H9 (cell line): ENCODE data around the gene RNF13. TPM values are rescaled to one million over a fixed set of nuclear protein-coding genes. Genes with fewer than 3 reads are reported as not detected.

Experiments used
- DNase-seq: peaks from one replicate; pipeline ENCODE4 v3.0.0-alpha.2; 2017
- H2AFZ ChIP-seq: one replicate; pipeline ENCODE4 v1.6.1; 2013; ENCODE audit warnings: mild to moderate bottlenecking, low read length, control low read depth, moderate library complexity
- H2AK5ac ChIP-seq: 2 replicates; pipeline ENCODE4 v1.6.1; 2013; ENCODE audit warnings: low read length, control low read depth, mixed read lengths; ENCODE audit not compliant: insufficient read length
- H2BK120ac ChIP-seq: one replicate; pipeline ENCODE4 v1.6.1; 2013; ENCODE audit warnings: low read depth, mild to moderate bottlenecking, low read length, control low read depth, inconsistent platforms; ENCODE audit not compliant: poor library complexity, severe bottlenecking
- H2BK12ac ChIP-seq: 2 replicates; pipeline ENCODE4 v1.6.1; 2013; ENCODE audit warnings: low read length, control low read depth, mixed read lengths, low read depth; ENCODE audit not compliant: insufficient read length
- H2BK15ac ChIP-seq: 2 replicates; pipeline ENCODE4 v1.6.1; 2013; ENCODE audit warnings: low read depth, low read length, control low read depth
- H2BK20ac ChIP-seq: one replicate; pipeline ENCODE4 v1.6.1; 2013; ENCODE audit warnings: low read depth, mild to moderate bottlenecking, low read length, control low read depth, inconsistent platforms; ENCODE audit not compliant: poor library complexity, severe bottlenecking
- H2BK5ac ChIP-seq: 2 replicates; pipeline ENCODE4 v1.6.1; 2013; ENCODE audit warnings: low read length, control low read depth, mixed read lengths; ENCODE audit not compliant: insufficient read length
- H3K14ac ChIP-seq: 2 replicates; pipeline ENCODE4 v1.6.1; 2013; ENCODE audit warnings: low read length, control low read depth; ENCODE audit not compliant: insufficient read depth
- H3K18ac ChIP-seq: 2 replicates; pipeline ENCODE4 v1.6.1; 2013; ENCODE audit warnings: low read depth, mild to moderate bottlenecking, mixed read lengths, low read length, control low read depth; ENCODE audit not compliant: insufficient read length
- H3K23ac ChIP-seq: 2 replicates; pipeline ENCODE4 v1.6.1; 2013; ENCODE audit warnings: low read length, control low read depth, mixed read lengths, low read depth; ENCODE audit not compliant: insufficient read length
- H3K23me2 ChIP-seq: 2 replicates; pipeline ENCODE4 v1.6.1; 2013; ENCODE audit warnings: low read depth, mild to moderate bottlenecking, mixed read lengths, low read length, control low read depth; ENCODE audit not compliant: insufficient read length, poor library complexity, severe bottlenecking
- H3K27ac ChIP-seq: 2 replicates; pipeline ENCODE4 v1.5.1; 2013; ENCODE audit warnings: low read length, control low read depth, mixed read lengths, low read depth; ENCODE audit not compliant: insufficient read length
- H3K27me3 ChIP-seq: 2 replicates; pipeline ENCODE4 v1.6.1; 2013; ENCODE audit warnings: low read length, control low read depth, inconsistent platforms; ENCODE audit not compliant: insufficient read depth
- H3K4ac ChIP-seq: 2 replicates; pipeline ENCODE4 v1.6.1; 2013; ENCODE audit warnings: low read depth, mild to moderate bottlenecking, control low read depth, inconsistent platforms, low read length, moderate library complexity
- H3K4me1 ChIP-seq: 2 replicates; pipeline ENCODE4 v1.6.1; 2013; ENCODE audit warnings: low read length, control low read depth, inconsistent platforms; ENCODE audit not compliant: insufficient read depth
- H3K4me2 ChIP-seq: 2 replicates; pipeline ENCODE4 v1.6.1; 2013; ENCODE audit warnings: low read length, control low read depth, mixed read lengths; ENCODE audit not compliant: insufficient read length, insufficient read depth
- H3K56ac ChIP-seq: 2 replicates; pipeline ENCODE4 v1.6.1; 2013; ENCODE audit warnings: low read depth, mild to moderate bottlenecking, mixed read lengths, low read length, control low read depth; ENCODE audit not compliant: insufficient read length
- H3K79me1 ChIP-seq: 2 replicates; pipeline ENCODE4 v1.6.1; 2013; ENCODE audit warnings: low read depth, mild to moderate bottlenecking, moderate library complexity, low read length, control low read depth, inconsistent platforms; ENCODE audit not compliant: insufficient read depth, poor library complexity, severe bottlenecking
- H3K79me2 ChIP-seq: 2 replicates; pipeline ENCODE4 v1.6.1; 2013; ENCODE audit warnings: low read length, control low read depth, inconsistent platforms; ENCODE audit not compliant: insufficient read depth
- H3K9ac ChIP-seq: 2 replicates; pipeline ENCODE4 v1.6.1; 2013; ENCODE audit warnings: low read length, control low read depth, mixed read lengths; ENCODE audit not compliant: insufficient read length; ENCODE audit errors: extremely low read depth
- H3K9me3 ChIP-seq: one replicate; pipeline ENCODE4 v1.6.1; 2013; ENCODE audit warnings: low read depth, low read length, inconsistent platforms; ENCODE audit not compliant: control insufficient read depth
- H3T11ph ChIP-seq: one replicate; pipeline ENCODE4 v1.6.1; 2013; ENCODE audit warnings: mild to moderate bottlenecking, low read length, control low read depth, inconsistent platforms
- H4K20me1 ChIP-seq: one replicate; pipeline ENCODE4 v1.6.1; 2013; ENCODE audit not compliant: control insufficient read depth, insufficient read length, insufficient read depth
- H4K5ac ChIP-seq: 2 replicates; pipeline ENCODE4 v1.6.1; 2013; ENCODE audit warnings: low read depth, mild to moderate bottlenecking, mixed read lengths, low read length, control low read depth; ENCODE audit not compliant: insufficient read length
- H4K8ac ChIP-seq: replicated peaks from 2 replicates; pipeline ENCODE4 v1.6.1; 2013; ENCODE audit warnings: low read length, control low read depth, mixed read lengths, low read depth; ENCODE audit not compliant: insufficient read length
- H4K91ac ChIP-seq: 2 replicates; pipeline ENCODE4 v1.6.1; 2013; ENCODE audit warnings: low read depth, mild to moderate bottlenecking, moderate library complexity, mixed read lengths, low read length, control low read depth; ENCODE audit not compliant: insufficient read length
- H3K27ac Mint-ChIP-seq, 3 experiments: 2 replicates in 2 of 3; 3 replicates in 1 of 3; pipeline ENCODE4 v1.8.0; 2020 to 2021; ENCODE audit warnings: mixed read lengths in 3 of 3, mild to moderate bottlenecking in 1 of 3, moderate library complexity in 1 of 3
- H3K27me3 Mint-ChIP-seq: 2 replicates; pipeline ENCODE4 v1.8.0; 2021; ENCODE audit warnings: low read depth, mild to moderate bottlenecking, moderate library complexity, mixed read lengths
- H3K36me3 Mint-ChIP-seq, 3 experiments: 2 replicates in 2 of 3; 3 replicates in 1 of 3; pipeline ENCODE4 v1.8.0; 2020 to 2021; ENCODE audit warnings: low read depth in 3 of 3, mixed read lengths in 3 of 3; ENCODE audit not compliant: insufficient read depth in 1 of 3
- H3K4me1 Mint-ChIP-seq, 2 experiments: 2 replicates each; pipeline ENCODE4 v1.8.0; 2020; ENCODE audit warnings: mixed read lengths in 2 of 2
- H3K4me3 Mint-ChIP-seq, 2 experiments: 2 replicates in 1 of 2; 3 replicates in 1 of 2; pipeline ENCODE4 v1.8.0; 2020 to 2021; ENCODE audit warnings: mild to moderate bottlenecking in 2 of 2, mixed read lengths in 2 of 2, moderate library complexity in 1 of 2
- H3K9me3 Mint-ChIP-seq, 2 experiments: 2 replicates in 1 of 2; 3 replicates in 1 of 2; pipeline ENCODE4 v1.8.0; 2020; ENCODE audit warnings: mild to moderate bottlenecking in 2 of 2, mixed read lengths in 2 of 2, moderate library complexity in 1 of 2
- CTCF ChIP-seq: fragments of 200-600 bp; sonication (generic); conservative IDR thresholded peaks from 3 replicates; pipeline ENCODE4 v1.8.0; 2021; ENCODE audit warnings: antibody characterized with exemption, mild to moderate bottlenecking
- WGBS: extraction: QIAGEN DNeasy Blood & Tissue Kit; methylation state at CpG from one replicate; pipeline ENCODE4 v1.1.7; 2013; ENCODE audit warnings: missing lambda C conversion rate, low lambda C conversion rate, mixed read lengths; ENCODE audit not compliant: insufficient read length; ENCODE audit errors: extremely low coverage; 5-methylcytosine and 5-hydroxymethylcytosine counted together
- total RNA-seq: library from RNA; stranded (reverse); gene quantifications from 2 replicates; pipeline ENCODE4 v1.2.1, GENCODE V29; 2021

The RNF13 gene
- total RNA-seq, 1 experiment from 2014 or later = 23.4 TPM

GRCh38 chr3:149917124-149917667 lies 104.2 kb downstream of the RNF13 start:
- H3K79me2 ChIP-seq = no peaks in the 10 kb centered on the region
- H4K20me1 ChIP-seq = no peaks in the 10 kb centered on the region
- no peaks in the 10 kb centered on the region for H3K9me3 Mint-ChIP-seq
- H3K36me3 Mint-ChIP-seq = peaks cover 7 to 16% (median 11%) of the 10 kb centered on the region in 3 experiments; a peak in 5 of 7 replicates
- no peak overlapping the region for H3K4me2 ChIP-seq
- no peak for TF ChIP-seq CTCF
- H3K27ac ChIP-seq = no peak overlapping the region
- no peak overlapping the region for H4K91ac ChIP-seq
- no peaks in the 10 kb centered on the region for H3K79me1 ChIP-seq
- no peaks in the 10 kb centered on the region for H3K4me1 ChIP-seq
- no peaks in the 10 kb centered on the region for H3K27me3 ChIP-seq
- no peak overlapping the region for H4K8ac ChIP-seq
- WGBS = no CpG with 5 or more reads among the region's 5 CpGs
- no peak overlapping the region for H3K14ac ChIP-seq
- H2AK5ac ChIP-seq = no peak overlapping the region
- H3K18ac ChIP-seq = no peak overlapping the region
- H3K56ac ChIP-seq = no peak overlapping the region
- H2BK20ac ChIP-seq = no peak overlapping the region
- H3K4me3 Mint-ChIP-seq = no peak overlapping the region
- DNase-seq = no peak
- H3T11ph ChIP-seq = no peak overlapping the region
- H2BK15ac ChIP-seq = no peak overlapping the region
- no peaks in the 10 kb centered on the region for H3K23me2 ChIP-seq
- no peak overlapping the region for H2BK12ac ChIP-seq
- no peak overlapping the region for H2BK5ac ChIP-seq
- H3K9ac ChIP-seq = no peak overlapping the region
- no peak overlapping the region for H3K4ac ChIP-seq
- no peaks in the 10 kb centered on the region for H3K27me3 Mint-ChIP-seq
- H4K5ac ChIP-seq = no peak overlapping the region
- no peak overlapping the region for H3K23ac ChIP-seq
- no peak overlapping the region for H2AFZ ChIP-seq
- no peak overlapping the region for H2BK120ac ChIP-seq
- no peaks in the 10 kb centered on the region for H3K9me3 ChIP-seq
- no peaks in the 10 kb centered on the region for H3K4me1 Mint-ChIP-seq
- H3K27ac Mint-ChIP-seq = no peak overlapping the region
